GM18909 (cell line): ENCODE measurements around the gene SRBD1.

Experiments used
- ATAC-seq: cut with Tn5 transposase; IDR thresholded peaks from one replicate; pipeline ENCODE4 v1.9.1; 2021; ENCODE audit warnings: mild to moderate bottlenecking; ENCODE audit not compliant: unreplicated experiment, poor library complexity

Gene SRBD1

GRCh38 chr2:45394216-45394615 is 216.9 kb downstream of the SRBD1 start:
- no peak for ATAC-seq

GRCh38 chr2:45391866-45392265 is 219.2 kb downstream of the SRBD1 start:
- ATAC-seq = no peak

GRCh38 chr2:45390861-45391260 is 220.2 kb downstream of the SRBD1 start:
- no peak for ATAC-seq

- ATAC-seq = no peak
Observed at GRCh38 chr2:45390441-45390840, 220.6 kb downstream of the SRBD1 start.

GRCh38 chr2:45388541-45389100 is 222.4 kb downstream of the SRBD1 start:
- ATAC-seq = no peak

- no peak for ATAC-seq
Observed at GRCh38 chr2:45382744-45383143, 228.3 kb downstream of the SRBD1 start.

- ATAC-seq = no peak
Observed at GRCh38 chr2:45380131-45380836, 230.8 kb downstream of the SRBD1 start.

GRCh38 chr2:45379399-45380087 is 231.5 kb downstream of the SRBD1 start:
- no peak for ATAC-seq

GRCh38 chr2:45373534-45373933 is 237.5 kb downstream of the SRBD1 start:
- no peak for ATAC-seq

- ATAC-seq = no peak
Observed at GRCh38 chr2:45370369-45370768, 240.7 kb downstream of the SRBD1 start.

- ATAC-seq = no peak
Observed at GRCh38 chr2:45368792-45369191, 242.3 kb downstream of the SRBD1 start.

GRCh38 chr2:45361666-45362065 is 249.4 kb downstream of the SRBD1 start:
- ATAC-seq = no peak

- no peak for ATAC-seq
Observed at GRCh38 chr2:45354776-45355175, 256.3 kb downstream of the SRBD1 start.

GRCh38 chr2:45353879-45354278 is 257.2 kb downstream of the SRBD1 start:
- no peak for ATAC-seq

GRCh38 chr2:45352506-45352905 is 258.6 kb downstream of the SRBD1 start:
- ATAC-seq = no peak

- no peak for ATAC-seq
Observed at GRCh38 chr2:45345331-45346234, 265.5 kb downstream of the SRBD1 start.

- ATAC-seq = no peak
Observed at GRCh38 chr2:45344502-45344901, 266.6 kb downstream of the SRBD1 start.

GRCh38 chr2:45344071-45344470 is 267.0 kb downstream of the SRBD1 start:
- ATAC-seq = no peak

GRCh38 chr2:45343251-45344017 is 267.6 kb downstream of the SRBD1 start:
- ATAC-seq = no peak

GRCh38 chr2:45340318-45340717 is 270.7 kb downstream of the SRBD1 start:
- no peak for ATAC-seq
